ENCODE results near the gene ICA1. TPM values are rescaled to one million over a fixed set of nuclear protein-coding genes. Genes with fewer than 3 reads are reported as not detected.
A peak's percentile ranks its signal among the peaks of the same experiment; 100 is the strongest.
"Not testable (repeated sequence)": the region's sequence is repeated elsewhere in the genome, so short reads cannot be mapped to it uniquely, and the experiment has no call there.

ICA1 gene
- total RNA-seq, 1 donor from 2014 or later, result 48.8 TPM

DNA sequence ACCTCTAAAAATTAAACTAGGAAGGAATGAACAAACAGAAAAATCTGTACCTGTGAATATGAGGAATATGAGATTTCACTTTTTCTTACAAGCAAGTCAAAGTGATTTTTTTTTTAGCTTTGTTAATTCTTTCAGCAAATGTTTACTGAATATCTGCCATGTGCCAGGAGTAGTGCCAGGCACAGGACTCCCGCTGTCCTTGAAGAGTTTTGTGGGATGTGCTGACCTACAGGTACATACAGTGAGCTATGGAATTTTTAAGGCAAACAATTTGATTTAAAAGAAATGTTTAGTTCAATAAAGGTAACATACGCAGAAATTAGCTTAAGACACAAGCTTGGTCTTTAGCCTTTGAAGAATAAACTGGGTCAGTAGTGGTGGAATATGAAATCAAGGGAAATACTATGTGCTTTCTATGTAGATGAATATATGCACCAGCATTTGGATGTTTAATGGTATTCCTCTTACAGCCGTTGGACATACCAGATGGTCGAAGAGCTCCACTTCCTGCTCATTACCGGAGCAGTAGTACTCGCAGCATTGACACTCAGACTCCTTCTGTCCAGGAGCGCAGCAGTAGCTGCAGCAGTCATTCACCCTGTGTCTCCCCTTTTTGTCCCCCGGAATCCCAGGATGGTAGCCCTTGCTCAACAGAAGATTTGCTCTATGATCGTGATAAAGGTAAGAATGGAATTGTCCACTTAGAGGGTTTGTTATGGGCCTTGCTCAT is 191.4 kb downstream of the ICA1 start:
- H3K4me3 Mint-ChIP-seq (ENCODE audit: low read depth), result no peak overlapping the region
- no peak for DNase-seq (ENCODE audit: low spot score, unreplicated experiment)
- peaks cover 5% of the 10 kb centered on the region for H3K4me1 Mint-ChIP-seq (ENCODE audit: low read depth)
- TF ChIP-seq CTCF (IDR thresholded peaks at IDR 0.05; ENCODE audit: unreplicated experiment), result no peak
- no peak overlapping the region for H3K27ac Mint-ChIP-seq
- no peaks in the 10 kb centered on the region for H3K9me3 Mint-ChIP-seq (ENCODE audit: low read depth)
- no peaks in the 10 kb centered on the region for H3K27me3 Mint-ChIP-seq
- peaks cover 21% of the 10 kb centered on the region for H3K36me3 Mint-ChIP-seq (ENCODE audit: insufficient read depth)

DNA sequence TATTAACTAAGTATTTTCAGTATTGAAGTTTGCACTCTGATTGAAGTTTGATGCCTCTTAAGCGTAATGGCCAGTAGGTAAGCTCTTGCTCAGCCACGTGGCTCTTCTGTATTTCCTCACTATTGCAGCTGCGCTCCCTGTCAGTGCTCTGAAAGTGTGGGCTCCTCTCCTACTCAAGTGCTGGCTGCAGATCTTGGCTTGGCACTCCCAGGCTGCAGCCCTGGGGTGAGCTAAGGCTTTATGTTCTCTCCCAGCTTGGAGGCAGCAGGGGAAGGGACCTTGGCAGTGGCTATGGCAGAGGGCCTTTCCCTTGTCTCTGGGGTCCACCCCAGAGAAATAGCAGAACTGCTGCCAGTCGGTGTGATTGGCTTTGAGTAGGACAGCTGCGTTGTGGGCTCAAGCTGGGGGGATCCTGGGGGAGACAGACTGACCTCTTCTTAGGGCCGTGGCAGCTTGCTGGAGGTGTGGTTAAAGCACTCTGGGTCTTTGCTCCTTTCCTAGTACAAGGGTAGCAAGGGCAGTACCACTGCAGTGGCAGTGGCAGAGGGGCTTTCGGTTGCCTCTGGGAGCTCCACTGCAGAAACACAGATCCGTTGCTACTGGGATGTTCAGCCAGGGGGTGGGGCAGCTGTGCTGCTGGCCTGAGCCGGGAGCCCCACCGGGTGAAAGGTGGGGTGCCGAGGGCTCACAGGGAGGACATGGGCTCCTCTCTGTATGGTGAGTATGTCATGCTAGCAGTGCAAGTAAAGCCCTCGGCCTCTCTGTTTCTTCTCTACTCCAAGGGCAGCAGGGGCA is 192.9 kb downstream of the ICA1 start:
- Mint-ChIP-seq H3K27ac (peak overlapping the region; percentile 82), H3K9me3 (ENCODE audit: low read depth) (no peaks in the 10 kb centered on the region), H3K36me3 (ENCODE audit: insufficient read depth) (peaks cover 25% of the 10 kb centered on the region), H3K27me3 (no peaks in the 10 kb centered on the region), H3K4me1 (ENCODE audit: low read depth) (peaks cover 5% of the 10 kb centered on the region), H3K4me3 (ENCODE audit: low read depth) (no peak overlapping the region)
- TF ChIP-seq CTCF (IDR thresholded peaks at IDR 0.05; ENCODE audit: unreplicated experiment), result no peak
- no peak for DNase-seq (ENCODE audit: low spot score, unreplicated experiment)

DNA sequence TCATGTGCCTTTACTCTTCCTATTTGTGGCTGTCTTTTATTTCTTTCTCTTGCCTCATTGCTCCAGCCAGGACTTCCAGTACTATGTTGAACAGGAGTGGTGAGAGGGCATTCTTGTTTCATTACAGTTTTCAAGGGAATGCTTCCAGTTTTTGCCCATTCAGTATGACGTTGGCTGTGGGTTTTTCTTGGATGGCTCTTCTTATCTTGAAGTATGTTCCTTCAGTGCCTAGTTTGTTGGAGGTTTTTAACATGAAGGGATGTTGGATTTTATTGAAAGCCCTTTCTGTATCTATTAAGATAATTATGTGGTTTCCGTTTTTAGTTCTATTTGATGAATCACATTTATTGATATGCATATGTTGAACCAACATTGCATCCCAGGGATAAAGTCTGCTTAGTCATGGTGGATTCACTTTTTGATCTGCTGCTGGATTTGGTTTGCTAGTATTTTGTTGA is 196.6 kb downstream of the ICA1 start:
- DNase-seq (ENCODE audit: low spot score, unreplicated experiment), result no peak
- H3K36me3 Mint-ChIP-seq (ENCODE audit: insufficient read depth), result peaks cover 35% of the 10 kb centered on the region
- H3K9me3 Mint-ChIP-seq (ENCODE audit: low read depth), result peaks cover 4% of the 10 kb centered on the region
- H3K4me3 Mint-ChIP-seq (ENCODE audit: low read depth), result no peak overlapping the region
- no peak for TF ChIP-seq CTCF (IDR thresholded peaks at IDR 0.05; ENCODE audit: unreplicated experiment)
- no peak overlapping the region for H3K27ac Mint-ChIP-seq
- H3K4me1 Mint-ChIP-seq (ENCODE audit: low read depth), result peaks cover 1% of the 10 kb centered on the region
- H3K27me3 Mint-ChIP-seq, result no peaks in the 10 kb centered on the region

DNA sequence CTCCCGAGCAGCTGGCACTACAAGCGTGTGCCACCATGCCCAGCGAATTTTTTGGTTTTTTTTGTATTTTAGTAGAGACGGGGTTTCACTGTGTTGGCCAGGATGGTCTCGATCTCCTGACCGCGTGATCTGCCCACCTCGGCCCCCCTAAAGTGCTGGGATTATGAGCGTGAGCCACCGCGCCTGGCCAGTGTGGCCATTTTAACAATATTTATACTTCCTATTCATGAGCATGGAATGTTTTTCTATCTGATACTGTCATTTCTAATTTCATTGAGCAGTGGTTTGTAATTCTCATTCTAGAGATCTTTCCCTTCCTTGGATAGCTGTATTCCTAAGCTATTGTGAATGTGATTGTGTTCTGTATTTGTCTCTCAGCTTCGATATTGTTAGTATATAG is 197.1 kb downstream of the ICA1 start:
- no peak for TF ChIP-seq CTCF (IDR thresholded peaks at IDR 0.05; ENCODE audit: unreplicated experiment)

GRCh38 chr7:8063706-8064297 is 198.2 kb downstream of the ICA1 start:
- Mint-ChIP-seq H3K27ac (no peak overlapping the region), H3K4me1 (ENCODE audit: low read depth) (peaks cover 1% of the 10 kb centered on the region), H3K27me3 (no peaks in the 10 kb centered on the region), H3K9me3 (ENCODE audit: low read depth) (peaks cover 4% of the 10 kb centered on the region), H3K36me3 (ENCODE audit: insufficient read depth) (peaks cover 39% of the 10 kb centered on the region), H3K4me3 (ENCODE audit: low read depth) (no peak overlapping the region)
- TF ChIP-seq CTCF (IDR thresholded peaks at IDR 0.05; ENCODE audit: unreplicated experiment), result no peak
- no peak for DNase-seq (ENCODE audit: low spot score, unreplicated experiment)

More for the DNA sequence above, 197.1 kb downstream of the ICA1 start:
- H3K27me3 Mint-ChIP-seq, result no peaks in the 10 kb centered on the region
- H3K4me1 Mint-ChIP-seq (ENCODE audit: low read depth), result peaks cover 1% of the 10 kb centered on the region
- H3K4me3 Mint-ChIP-seq (ENCODE audit: low read depth), result no peak overlapping the region
- no peak overlapping the region for H3K27ac Mint-ChIP-seq
- peaks cover 4% of the 10 kb centered on the region for H3K9me3 Mint-ChIP-seq (ENCODE audit: low read depth)
- no peak for DNase-seq (ENCODE audit: low spot score, unreplicated experiment)
- H3K36me3 Mint-ChIP-seq (ENCODE audit: insufficient read depth), result peaks cover 39% of the 10 kb centered on the region

DNA sequence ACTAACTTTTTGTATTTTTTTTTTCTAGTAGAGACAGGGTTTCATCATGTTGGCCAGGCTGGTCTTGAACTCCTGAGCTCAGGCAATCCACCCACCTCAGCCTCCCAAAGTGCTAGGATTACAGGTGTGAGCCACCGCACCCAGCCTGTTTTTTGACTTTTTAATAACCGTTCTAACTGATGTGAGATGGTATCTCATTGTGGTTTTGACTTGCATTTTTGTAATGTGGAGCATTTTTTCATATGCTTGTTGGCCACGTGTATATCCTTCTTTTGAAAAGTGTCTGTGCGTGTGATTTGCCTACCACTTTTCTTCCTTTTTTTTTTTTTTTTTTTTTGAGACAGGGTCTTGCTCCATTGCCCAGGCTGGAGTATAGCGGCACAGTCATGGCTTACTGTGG is 198.7 kb downstream of the ICA1 start:
- H3K36me3 Mint-ChIP-seq (ENCODE audit: insufficient read depth), result peaks cover 38% of the 10 kb centered on the region
- not testable (repeated sequence) for DNase-seq (ENCODE audit: low spot score, unreplicated experiment); H3K4me1 Mint-ChIP-seq (ENCODE audit: low read depth); H3K9me3 Mint-ChIP-seq (ENCODE audit: low read depth); H3K4me3 Mint-ChIP-seq (ENCODE audit: low read depth); H3K27ac Mint-ChIP-seq; H3K27me3 Mint-ChIP-seq
